ENCODE measurements around the gene VWA7.

The VWA7 gene

GRCh38 chr6:31762878-31763618, 14.1 kb downstream of the VWA7 start:
- TF ChIP-seq CTCF (IDR thresholded peaks at IDR 0.05): no peak
- TF ChIP-seq ZFX (IDR thresholded peaks at IDR 0.05; ENCODE audit: borderline replicate concordance): no peak
- peak overlapping the region; percentile 23; the same call in 1 of the 2 replicates for H3K27ac ChIP-seq

- TF ChIP-seq CTCF (IDR thresholded peaks at IDR 0.05) (no peak), ZFX (IDR thresholded peaks at IDR 0.05; ENCODE audit: borderline replicate concordance) (no peak)
- peak within 1 kb of the TSS; percentile 23; the same call in 1 of the 2 replicates for H3K27ac ChIP-seq
Observed at GRCh38 chr6:31762356-31762755, 14.8 kb downstream of the VWA7 start, which contains the start of gene SAPCD1. SAPCD1 (plus strand) TSS chr6:31762656; CDS start chr6:31763055, 399 bp downstream.

- TF ChIP-seq CTCF (IDR thresholded peaks at IDR 0.05): no peak
- TF ChIP-seq ZFX (IDR thresholded peaks at IDR 0.05; ENCODE audit: borderline replicate concordance): no peak
- no peak overlapping the region for H3K27ac ChIP-seq
Observed at GRCh38 chr6:31761343-31761742, 15.8 kb downstream of the VWA7 start.

- H3K27ac ChIP-seq: no peak overlapping the region
- TF ChIP-seq ZFX (IDR thresholded peaks at IDR 0.05; ENCODE audit: borderline replicate concordance): no peak
- TF ChIP-seq CTCF (IDR thresholded peaks at IDR 0.05): no peak
Observed at GRCh38 chr6:31760790-31761189, 16.3 kb downstream of the VWA7 start.

- TF ChIP-seq ZFX (IDR thresholded peaks at IDR 0.05; ENCODE audit: borderline replicate concordance) (no peak), CTCF (IDR thresholded peaks at IDR 0.05) (no peak)
- no peak overlapping the region for H3K27ac ChIP-seq
Observed at GRCh38 chr6:31758281-31758680, 18.8 kb downstream of the VWA7 start.

GRCh38 chr6:31752739-31753319, 24.3 kb downstream of the VWA7 start:
- peak overlapping the region; percentile 14; the same call in 1 of the 2 replicates for H3K27ac ChIP-seq

More at GRCh38 chr6:31752739-31753319, 24.3 kb downstream of the VWA7 start:
- TF ChIP-seq ZFX (IDR thresholded peaks at IDR 0.05; ENCODE audit: borderline replicate concordance) (no peak), CTCF (IDR thresholded peaks at IDR 0.05) (no peak)

Data from 22Rv1 (cell line).